ENCODE results near the gene CXorf49.
"Not testable (repeated sequence)": the region's sequence is repeated elsewhere in the genome, so short reads cannot be mapped to it uniquely, and the experiment has no call there.

Gene CXorf49

DNA sequence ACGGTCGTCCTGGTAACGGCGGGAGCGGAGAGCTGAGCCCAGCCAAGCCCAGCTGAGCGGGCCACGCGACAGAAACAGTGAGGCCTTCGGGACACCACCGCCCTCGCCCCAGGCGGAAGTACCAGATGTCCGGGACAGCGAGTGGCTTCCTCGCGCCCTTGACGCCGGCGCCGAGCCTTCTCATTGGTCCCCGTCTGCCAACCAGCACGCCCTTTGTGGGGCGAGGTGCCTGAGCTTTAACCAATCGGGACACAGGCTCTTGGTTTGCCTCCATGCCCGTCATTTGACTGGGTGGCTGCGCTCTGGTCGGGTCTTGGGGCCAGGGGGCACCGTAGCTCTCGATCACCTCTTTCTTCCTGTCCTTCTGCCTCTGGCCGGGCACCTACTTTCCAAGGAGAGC is at the start of gene CXorf49:
Gene CXorf49, minus strand, starts transcription at position 101 of the 400 bp plus-strand sequence. CDS start 134 bp downstream, outside the sequence.
- DNase-seq = not testable (repeated sequence)

- not testable (repeated sequence) for DNase-seq
Observed at GRCh38 chrX:71767134-71767533, 49.0 kb upstream of the CXorf49 start.

GRCh38 chrX:71765613-71766012 is 47.5 kb upstream of the CXorf49 start:
- DNase-seq = not testable (repeated sequence)

- not testable (repeated sequence) for DNase-seq
Observed at GRCh38 chrX:71764832-71765231, 46.7 kb upstream of the CXorf49 start.

- DNase-seq = not testable (repeated sequence)
Observed at GRCh38 chrX:71763049-71763448, 45.0 kb upstream of the CXorf49 start, which contains the start of gene CXorf49B. Gene CXorf49B, plus strand, starts transcription at chrX:71763349. Its CDS starts 75 bp downstream, at chrX:71763424.

GRCh38 chrX:71760688-71761281 is 42.7 kb upstream of the CXorf49 start:
- not testable (repeated sequence) for DNase-seq

- DNase-seq = not testable (repeated sequence)
Observed at GRCh38 chrX:71720289-71720886, 2.3 kb upstream of the CXorf49 start.

GRCh38 chrX:71719195-71719594 is 1.1 kb upstream of the CXorf49 start:
- DNase-seq = not testable (repeated sequence)

DNA sequence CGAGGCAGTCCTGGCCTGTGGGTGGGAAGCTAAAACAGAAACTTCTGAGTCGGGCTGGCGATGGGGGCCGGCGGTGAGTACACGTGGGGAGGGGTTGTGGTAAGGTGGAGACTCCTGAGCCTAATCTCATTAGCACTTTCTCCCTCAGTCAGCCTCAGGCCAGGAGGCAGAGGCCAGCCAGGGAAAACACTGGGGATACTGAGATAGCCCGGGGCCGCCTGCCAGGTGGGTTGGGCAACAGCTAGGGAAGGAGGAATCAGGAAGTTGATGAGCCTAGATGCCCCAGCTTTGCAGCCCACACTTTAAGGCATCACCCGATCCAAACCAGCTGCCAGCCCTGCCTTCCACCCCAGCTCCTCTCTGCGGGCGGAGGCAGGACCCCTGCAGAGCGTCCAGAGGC is 1.8 kb downstream of the CXorf49 start:
- not testable (repeated sequence) for DNase-seq

- not testable (repeated sequence) for DNase-seq
Observed at GRCh38 chrX:71715551-71715950, 2.5 kb downstream of the CXorf49 start.

GRCh38 chrX:71714064-71714463 is 4.0 kb downstream of the CXorf49 start:
- not testable (repeated sequence) for DNase-seq

- not testable (repeated sequence) for DNase-seq
Observed at GRCh38 chrX:71702853-71703252, 15.2 kb downstream of the CXorf49 start.

GRCh38 chrX:71699023-71699344 is 19.1 kb downstream of the CXorf49 start:
- not testable (repeated sequence) for DNase-seq

- DNase-seq = not testable (repeated sequence)
Observed at GRCh38 chrX:71698299-71699022, 19.6 kb downstream of the CXorf49 start.

GRCh38 chrX:71697466-71698298 is 20.4 kb downstream of the CXorf49 start:
- DNase-seq = not testable (repeated sequence)

DNA sequence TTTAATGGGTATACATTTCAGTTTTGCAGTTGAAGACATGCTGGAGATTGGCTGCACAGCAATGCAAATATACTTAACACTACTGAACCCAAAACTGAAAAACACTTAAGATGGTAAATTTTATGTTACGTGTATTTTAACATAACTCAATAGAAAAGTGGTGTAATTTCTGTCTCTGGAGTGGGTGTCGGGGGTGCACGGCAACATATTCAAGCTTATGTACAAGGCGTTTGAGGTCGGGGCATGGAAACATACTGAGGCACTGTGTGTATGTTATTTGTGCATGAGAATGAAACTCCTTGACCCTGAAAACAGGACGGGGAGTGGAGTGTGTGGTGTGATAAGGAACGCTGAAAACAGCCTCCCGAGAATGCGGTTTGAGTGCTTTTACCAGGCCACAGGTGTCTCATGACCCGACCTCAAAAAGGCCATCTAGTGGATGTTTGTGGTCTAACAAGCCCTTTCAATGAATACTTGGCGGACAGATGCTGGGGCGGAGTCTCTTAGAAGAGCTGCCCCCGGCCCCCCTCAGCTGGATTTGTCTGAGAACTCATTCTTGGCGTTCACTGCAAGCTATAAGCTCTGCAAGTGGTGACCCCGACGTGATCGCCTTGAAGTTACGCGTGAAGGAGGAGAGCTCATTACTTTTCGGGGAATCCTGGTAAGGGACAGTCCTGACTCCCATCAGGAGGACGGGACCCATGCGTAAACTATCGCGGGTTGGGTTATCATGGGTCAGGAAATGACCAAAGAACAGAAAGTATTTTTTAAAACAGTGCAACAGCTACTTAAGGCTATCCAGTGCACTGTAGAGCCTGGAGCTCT is 21.2 kb downstream of the CXorf49 start:
- not testable (repeated sequence) for DNase-seq

DNA sequence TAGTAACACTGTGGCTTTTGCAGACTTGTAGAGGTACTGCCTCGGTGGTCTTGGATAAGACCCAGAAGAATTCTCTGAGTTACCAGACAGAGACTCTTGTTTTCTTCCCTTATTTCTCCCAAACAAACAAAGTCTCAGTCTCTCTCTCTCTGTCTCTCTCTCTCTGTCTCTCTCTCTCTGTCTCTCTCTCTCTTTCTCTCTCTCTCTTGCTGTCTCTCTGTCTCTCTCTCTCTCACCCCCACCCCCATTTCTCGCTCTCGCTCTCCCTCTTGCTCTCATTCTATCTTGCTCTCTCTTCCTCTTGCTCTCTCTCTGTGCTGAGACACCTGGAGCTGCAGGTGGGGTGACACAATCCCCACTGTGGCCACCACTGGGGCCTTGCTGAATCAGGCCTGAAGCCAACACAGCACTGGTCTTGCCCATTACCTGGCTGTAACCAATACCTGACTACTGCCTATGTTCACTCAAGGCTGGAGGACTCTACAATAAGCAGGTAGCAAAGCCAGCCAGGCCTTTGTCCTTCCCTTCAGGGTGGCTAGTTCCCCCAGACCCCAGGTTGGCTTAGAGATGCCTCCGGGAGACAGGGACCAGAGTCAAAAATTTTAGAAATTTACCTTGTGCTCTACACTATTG is 38.4 kb downstream of the CXorf49 start:
- DNase-seq = no peak

GRCh38 chrX:71677195-71677594 is 40.9 kb downstream of the CXorf49 start:
- DNase-seq = not testable (repeated sequence)

DNA sequence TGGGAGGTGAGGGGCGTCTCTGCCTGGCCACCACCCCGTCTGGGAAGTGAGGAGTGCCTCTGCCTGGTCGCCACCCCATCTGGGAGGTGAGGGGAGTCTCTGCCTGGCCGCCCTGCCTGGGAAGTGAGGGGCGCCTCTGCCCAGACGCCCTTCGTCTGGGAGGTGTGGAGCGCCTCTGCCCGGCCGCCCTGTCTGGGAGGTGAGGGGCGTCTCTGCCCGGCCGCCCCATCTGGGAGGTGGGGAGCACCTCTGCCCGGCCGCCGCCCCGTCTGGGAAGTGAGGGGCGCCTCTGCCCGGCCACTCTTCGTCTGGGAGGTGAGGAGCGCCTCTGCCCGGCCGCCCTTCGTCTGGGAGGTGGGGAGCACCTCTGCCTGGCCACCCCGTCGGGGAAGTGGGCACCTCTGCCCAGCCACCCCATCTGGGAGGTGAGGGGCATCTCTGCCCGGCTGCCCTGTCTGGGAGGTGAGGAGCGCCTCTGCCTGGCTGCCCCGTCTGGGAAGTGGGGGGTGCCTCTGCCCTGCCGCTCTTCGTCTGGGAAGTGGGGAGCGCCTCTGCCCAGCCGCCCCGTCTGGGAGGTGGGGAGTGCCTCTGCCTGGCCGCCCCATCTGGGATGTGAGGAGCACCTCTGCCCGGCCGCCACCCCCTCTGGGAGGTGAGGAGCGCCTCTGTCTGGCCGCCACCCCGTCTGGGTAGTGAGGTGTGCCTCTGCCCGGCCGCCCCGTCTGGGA is 41.9 kb downstream of the CXorf49 start:
- DNase-seq = not testable (repeated sequence)

GRCh38 chrX:71675636-71676035 is 42.4 kb downstream of the CXorf49 start:
- not testable (repeated sequence) for DNase-seq

GRCh38 chrX:71671938-71672337 is 46.1 kb downstream of the CXorf49 start:
- DNase-seq = no peak

Measured in MV-4-11 (cell line).